ENCODE data around the gene PRG2. TPM values are rescaled to one million over a fixed set of nuclear protein-coding genes. Genes with fewer than 3 reads are reported as not detected.
A peak's percentile ranks its signal among the peaks of the same experiment; 100 is the strongest.
"Not testable (repeated sequence)": the region's sequence is repeated elsewhere in the genome, so short reads cannot be mapped to it uniquely, and the experiment has no call there.

The PRG2 gene
- total RNA-seq, 1 donor from 2014 or later, result 0.33 TPM

- peaks cover 6% of the 10 kb centered on the region for H3K27me3 ChIP-seq (ENCODE audit: control insufficient read depth, insufficient read depth, low read length)
- no peak overlapping the region for H3K4me3 ChIP-seq (ENCODE audit: low read depth, low read length)
- no peaks in the 10 kb centered on the region for H3K36me3 ChIP-seq (ENCODE audit: control insufficient read depth, insufficient read depth, low read length)
- no peak for DNase-seq (ENCODE audit: low read depth)
- TF ChIP-seq CTCF (IDR thresholded peaks at IDR 0.05; ENCODE audit: insufficient read depth, low read length, poor library complexity, severe bottlenecking), result no peak
Measured at GRCh38 chr11:57343825-57344224, 46.6 kb downstream of the PRG2 start.

GRCh38 chr11:57342702-57343101, 47.7 kb downstream of the PRG2 start:
- Histone ChIP-seq H3K36me3 (ENCODE audit: control insufficient read depth, insufficient read depth, low read length) (no peaks in the 10 kb centered on the region), H3K4me3 (ENCODE audit: low read depth, low read length) (no peak overlapping the region), H3K27me3 (ENCODE audit: control insufficient read depth, insufficient read depth, low read length) (peaks cover 6% of the 10 kb centered on the region)
- TF ChIP-seq CTCF (IDR thresholded peaks at IDR 0.05; ENCODE audit: insufficient read depth, low read length, poor library complexity, severe bottlenecking), result no peak
- DNase-seq (ENCODE audit: low read depth), result no peak

GRCh38 chr11:57341250-57341808, 49.1 kb downstream of the PRG2 start:
- peaks cover 6% of the 10 kb centered on the region for H3K27me3 ChIP-seq (ENCODE audit: control insufficient read depth, insufficient read depth, low read length)

GRCh38 chr11:57340039-57340615, 50.3 kb downstream of the PRG2 start:
- DNase-seq (ENCODE audit: low read depth), result no peak
- peaks cover 6% of the 10 kb centered on the region for H3K27me3 ChIP-seq (ENCODE audit: control insufficient read depth, insufficient read depth, low read length)
- H3K36me3 ChIP-seq (ENCODE audit: control insufficient read depth, insufficient read depth, low read length), result no peaks in the 10 kb centered on the region
- no peak overlapping the region for H3K4me3 ChIP-seq (ENCODE audit: low read depth, low read length)
- peak; percentile 33 for TF ChIP-seq CTCF (IDR thresholded peaks at IDR 0.05; ENCODE audit: insufficient read depth, low read length, poor library complexity, severe bottlenecking)

More at GRCh38 chr11:57341250-57341808, 49.1 kb downstream of the PRG2 start:
- TF ChIP-seq CTCF (IDR thresholded peaks at IDR 0.05; ENCODE audit: insufficient read depth, low read length, poor library complexity, severe bottlenecking), result no peak
- DNase-seq (ENCODE audit: low read depth), result no peak
- Histone ChIP-seq H3K4me3 (ENCODE audit: low read depth, low read length) (no peak overlapping the region), H3K36me3 (ENCODE audit: control insufficient read depth, insufficient read depth, low read length) (no peaks in the 10 kb centered on the region)

GRCh38 chr11:57339328-57339727, 51.1 kb downstream of the PRG2 start:
- H3K27me3 ChIP-seq (ENCODE audit: control insufficient read depth, insufficient read depth, low read length), result peaks cover 6% of the 10 kb centered on the region
- DNase-seq (ENCODE audit: low read depth), result no peak
- no peak overlapping the region for H3K4me3 ChIP-seq (ENCODE audit: low read depth, low read length)
- no peaks in the 10 kb centered on the region for H3K36me3 ChIP-seq (ENCODE audit: control insufficient read depth, insufficient read depth, low read length)
- no peak for TF ChIP-seq CTCF (IDR thresholded peaks at IDR 0.05; ENCODE audit: insufficient read depth, low read length, poor library complexity, severe bottlenecking)

- DNase-seq (ENCODE audit: low read depth), result no peak
- no peaks in the 10 kb centered on the region for H3K36me3 ChIP-seq (ENCODE audit: control insufficient read depth, insufficient read depth, low read length)
- H3K4me3 ChIP-seq (ENCODE audit: low read depth, low read length), result no peak within 1 kb of the TSS
- TF ChIP-seq CTCF (IDR thresholded peaks at IDR 0.05; ENCODE audit: insufficient read depth, low read length, poor library complexity, severe bottlenecking), result no peak
- peaks cover 6% of the 10 kb centered on the region for H3K27me3 ChIP-seq (ENCODE audit: control insufficient read depth, insufficient read depth, low read length)
Measured at GRCh38 chr11:57338142-57338541, 52.3 kb downstream of the PRG2 start, which contains the start of gene P2RX3. P2RX3 (plus strand) TSS chr11:57338352; CDS start chr11:57338551, 199 bp downstream.

GRCh38 chr11:57336856-57337255, 53.6 kb downstream of the PRG2 start:
- not testable (repeated sequence) for DNase-seq (ENCODE audit: low read depth); H3K36me3 ChIP-seq (ENCODE audit: control insufficient read depth, insufficient read depth, low read length); H3K4me3 ChIP-seq (ENCODE audit: low read depth, low read length); H3K27me3 ChIP-seq (ENCODE audit: control insufficient read depth, insufficient read depth, low read length)

Data from kidney epithelial cell (primary cell).